Measurements from ENCODE around the gene LIME1.

The LIME1 gene

GRCh38 chr20:63735859-63736718, at the start of gene LIME1:
TSS of gene LIME1 (plus strand) at chr20:63736664. CDS start at chr20:63737550, 886 bp downstream.
- DNase-seq = no peak

GRCh38 chr20:63687419-63688178, 48.9 kb upstream of the LIME1 start:
- DNase-seq = no peak

GRCh38 chr20:63688228-63689045, 48.0 kb upstream of the LIME1 start:
- DNase-seq = no peak

GRCh38 chr20:63689046-63690002, 47.1 kb upstream of the LIME1 start:
- DNase-seq = no peak

- DNase-seq = no peak
Measured at GRCh38 chr20:63690003-63690897, 46.2 kb upstream of the LIME1 start.

GRCh38 chr20:63690898-63691710, 45.4 kb upstream of the LIME1 start:
- DNase-seq = no peak

- no peak for DNase-seq
Measured at GRCh38 chr20:63691711-63692435, 44.6 kb upstream of the LIME1 start.

GRCh38 chr20:63692436-63693082, 43.9 kb upstream of the LIME1 start:
- no peak for DNase-seq

GRCh38 chr20:63693083-63693732, 43.3 kb upstream of the LIME1 start:
- DNase-seq = no peak

GRCh38 chr20:63693733-63694583, 42.5 kb upstream of the LIME1 start:
- DNase-seq = no peak

- DNase-seq = no peak
Measured at GRCh38 chr20:63694584-63695423, 41.7 kb upstream of the LIME1 start.

GRCh38 chr20:63695424-63696305, 40.8 kb upstream of the LIME1 start:
- DNase-seq = no peak

- DNase-seq = no peak
Measured at GRCh38 chr20:63696306-63696627, 40.2 kb upstream of the LIME1 start.

GRCh38 chr20:63696628-63697356, 39.7 kb upstream of the LIME1 start, which contains the start of gene TNFRSF6B:
TSS of gene TNFRSF6B (plus strand) at chr20:63696652. CDS start at chr20:63696768, 116 bp downstream.
- DNase-seq = no peak

Measured in SHP77 (cell line).